ENCODE measurements around the gene TSHR.

The TSHR gene

DNA sequence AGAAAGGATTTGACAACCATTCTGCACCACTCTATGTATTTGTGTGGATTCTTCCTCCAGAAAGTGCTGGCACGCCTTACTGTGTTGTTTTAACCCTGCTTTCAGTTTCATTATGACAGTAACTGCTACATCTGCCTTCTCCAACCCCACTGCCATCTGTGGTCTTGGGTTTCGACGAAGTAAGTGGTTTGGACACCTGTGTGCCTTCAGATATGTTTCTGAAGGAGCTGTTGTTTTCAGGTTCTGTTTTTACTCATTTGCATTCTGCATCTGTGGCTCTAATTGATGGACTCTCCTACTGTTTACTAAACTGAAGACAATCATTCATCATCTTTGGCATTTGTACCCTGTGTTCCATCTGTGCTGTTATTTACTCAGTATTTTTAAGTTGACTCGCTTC lies 4.1 kb downstream of the TSHR start:
- TF ChIP-seq POLR2A (IDR thresholded peaks at IDR 0.05; ENCODE audit: low read length) (no peak), GATA1 (IDR thresholded peaks at IDR 0.05; ENCODE audit: low read depth, low read length) (no peak)
- no peak for DNase-seq

DNA sequence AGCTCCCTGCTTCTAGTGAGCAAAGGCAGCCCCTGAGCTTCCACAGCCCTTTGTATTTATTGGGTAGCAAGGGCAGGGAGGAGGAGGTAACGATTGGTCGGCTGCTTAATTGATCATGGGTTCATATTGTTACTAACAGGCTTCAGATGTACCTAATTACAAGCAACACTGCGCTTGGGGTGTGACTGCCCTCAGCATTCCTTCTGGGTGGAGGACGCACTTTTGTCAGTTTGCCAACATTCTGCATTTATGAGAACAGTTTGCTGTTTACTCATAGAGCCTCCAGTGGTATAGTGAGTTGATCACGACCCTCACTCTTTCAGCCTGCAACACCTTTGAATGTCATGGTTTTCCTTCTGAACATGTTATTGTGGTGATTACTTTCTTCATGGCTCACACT lies 9.6 kb downstream of the TSHR start:
- no peak for DNase-seq
- no peak for TF ChIP-seq POLR2A (IDR thresholded peaks at IDR 0.05; ENCODE audit: low read length)
- TF ChIP-seq GATA1 (IDR thresholded peaks at IDR 0.05; ENCODE audit: low read depth, low read length) = no peak

DNA sequence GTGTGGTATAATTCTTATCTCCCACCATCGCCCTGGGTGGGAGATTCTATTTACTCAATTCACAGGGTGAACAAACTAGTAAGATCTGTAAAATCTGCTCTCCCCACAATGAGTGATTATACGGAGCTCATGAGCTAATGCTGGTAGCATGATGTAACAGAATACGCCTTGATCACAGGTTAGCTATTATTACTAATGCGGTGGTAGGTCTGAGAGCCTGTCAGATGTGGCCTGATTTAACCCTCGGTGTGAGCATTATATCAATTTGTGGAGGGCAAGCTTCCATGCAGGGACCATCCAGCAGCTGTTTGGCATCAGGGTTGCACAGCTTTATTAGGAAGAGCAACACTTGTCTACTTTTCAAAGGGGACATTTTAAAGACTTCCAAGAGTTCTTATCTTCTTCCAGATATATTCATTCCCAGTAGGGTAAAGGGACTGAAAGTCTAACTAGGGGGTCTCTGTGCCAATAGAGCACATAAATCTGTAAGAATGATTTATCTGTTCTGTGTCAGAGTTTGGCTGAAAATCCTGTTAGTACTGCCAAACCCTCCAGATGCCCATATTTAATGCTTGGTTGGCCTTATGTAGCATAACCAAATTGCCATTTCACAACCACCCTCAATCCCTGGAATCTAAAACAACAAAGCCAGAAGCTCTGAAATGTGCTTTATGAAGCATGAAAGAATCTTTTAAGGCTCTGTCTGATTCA lies 18.7 kb downstream of the TSHR start:
- no peak for DNase-seq
- TF ChIP-seq POLR2A (IDR thresholded peaks at IDR 0.05; ENCODE audit: low read length) (no peak), GATA1 (IDR thresholded peaks at IDR 0.05; ENCODE audit: low read depth, low read length) (no peak)

DNA sequence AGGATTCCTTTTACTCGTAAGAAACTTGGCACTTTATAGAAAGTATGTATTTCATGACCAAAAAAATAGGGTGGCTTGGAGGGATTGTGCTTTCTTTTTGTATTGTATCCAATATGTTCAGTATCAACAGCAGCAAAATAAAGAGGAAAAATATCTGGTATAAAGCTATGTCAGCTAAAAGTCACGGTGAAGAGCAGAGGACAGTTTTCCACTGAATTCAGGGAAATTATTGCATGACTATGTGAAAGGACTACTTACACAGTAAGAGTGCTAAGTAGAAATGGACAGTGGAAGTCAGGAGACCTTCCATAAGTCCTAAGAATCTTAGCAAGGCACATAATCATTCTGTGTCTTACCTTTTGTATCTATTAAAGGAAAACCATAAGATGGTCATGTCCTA lies 19.3 kb downstream of the TSHR start:
- TF ChIP-seq POLR2A (IDR thresholded peaks at IDR 0.05; ENCODE audit: low read length) = no peak
- TF ChIP-seq GATA1 (IDR thresholded peaks at IDR 0.05; ENCODE audit: low read depth, low read length) = no peak

DNA sequence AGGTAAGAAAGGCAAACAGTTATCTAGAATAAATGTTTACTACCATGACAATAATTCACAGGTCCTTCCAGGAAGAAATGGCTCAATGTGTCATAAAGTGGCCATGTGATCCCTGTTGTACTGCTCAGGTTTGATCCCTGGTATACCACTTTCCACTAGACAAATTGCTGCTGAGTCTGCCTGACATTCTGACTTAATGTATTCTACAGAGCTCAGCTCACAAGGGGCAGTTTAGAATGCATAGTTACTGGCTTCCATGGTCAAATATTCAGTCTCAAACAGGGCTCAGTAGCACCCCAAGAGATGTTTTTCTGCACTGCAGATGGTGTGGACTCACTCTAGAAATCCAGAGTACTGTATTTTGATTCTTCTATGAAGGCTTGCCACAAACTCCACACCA lies 21.8 kb downstream of the TSHR start:
- no peak for DNase-seq
- TF ChIP-seq GATA1 (IDR thresholded peaks at IDR 0.05; ENCODE audit: low read depth, low read length) (no peak), POLR2A (IDR thresholded peaks at IDR 0.05; ENCODE audit: low read length) (no peak)

More for the DNA sequence above, 19.3 kb downstream of the TSHR start:
- DNase-seq = no peak

DNA sequence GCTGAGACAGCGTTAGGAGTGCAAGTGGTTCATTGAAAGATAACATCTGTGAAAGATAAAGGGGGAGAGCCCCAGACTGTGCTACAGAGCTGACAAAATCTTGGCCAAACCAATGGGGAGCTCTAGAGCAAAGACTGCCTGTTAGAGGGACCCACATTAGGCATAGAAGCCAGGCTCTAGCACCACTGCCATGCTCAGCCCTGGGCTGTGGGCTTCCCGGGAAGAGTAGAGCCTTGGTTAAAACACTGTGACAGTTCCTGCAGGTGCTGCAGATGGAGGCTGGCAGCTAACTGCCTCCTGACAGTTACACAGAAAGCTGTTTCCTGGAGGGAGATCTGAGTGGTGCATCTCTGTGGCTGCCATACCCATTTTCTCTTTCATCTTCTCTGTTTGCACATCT lies 23.0 kb downstream of the TSHR start:
- no peak for TF ChIP-seq GATA1 (IDR thresholded peaks at IDR 0.05; ENCODE audit: low read depth, low read length)
- TF ChIP-seq POLR2A (IDR thresholded peaks at IDR 0.05; ENCODE audit: low read length) = no peak
- no peak for DNase-seq

DNA sequence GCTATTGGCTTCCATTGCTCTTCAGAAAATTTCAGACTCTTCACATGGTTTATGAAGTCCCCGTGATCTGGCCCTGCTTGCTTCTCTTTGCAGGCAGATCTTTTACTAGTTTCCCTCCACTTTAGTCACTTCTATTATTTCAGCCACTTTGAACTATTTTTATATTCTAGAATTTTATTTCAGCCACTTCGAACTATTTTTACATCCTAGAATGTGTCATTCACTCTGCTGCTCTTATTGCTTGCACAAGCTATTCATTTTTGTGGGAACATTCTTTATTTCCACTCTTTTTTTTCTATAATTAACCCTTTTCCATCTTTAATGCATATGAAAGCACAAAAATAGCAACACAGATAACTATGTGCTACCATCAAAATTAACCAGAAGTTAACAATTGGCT lies 24.5 kb downstream of the TSHR start:
- DNase-seq = no peak
- no peak for TF ChIP-seq POLR2A (IDR thresholded peaks at IDR 0.05; ENCODE audit: low read length)
- TF ChIP-seq GATA1 (IDR thresholded peaks at IDR 0.05; ENCODE audit: low read depth, low read length) = no peak

DNA sequence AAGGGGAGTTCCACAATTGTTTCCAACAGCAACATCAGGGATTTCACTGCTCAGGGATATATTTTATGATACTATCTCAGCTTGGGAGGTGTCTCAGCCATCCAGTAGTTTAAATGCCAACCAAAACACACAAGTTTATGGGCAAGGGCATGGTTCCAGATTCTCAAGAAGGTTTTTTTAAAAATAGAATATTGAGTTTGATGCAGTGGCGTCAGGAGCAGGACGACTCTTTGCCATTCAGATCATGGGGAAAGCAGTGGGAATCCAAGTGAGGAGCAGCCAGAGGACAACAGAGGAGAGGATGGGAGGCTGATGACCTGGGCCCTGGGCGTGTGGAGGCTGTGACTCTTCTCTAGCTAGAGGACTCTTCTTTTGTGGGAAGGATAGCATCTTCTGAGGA lies 25.7 kb downstream of the TSHR start:
- DNase-seq = no peak
- TF ChIP-seq GATA1 (IDR thresholded peaks at IDR 0.05; ENCODE audit: low read depth, low read length) = no peak
- no peak for TF ChIP-seq POLR2A (IDR thresholded peaks at IDR 0.05; ENCODE audit: low read length)

DNA sequence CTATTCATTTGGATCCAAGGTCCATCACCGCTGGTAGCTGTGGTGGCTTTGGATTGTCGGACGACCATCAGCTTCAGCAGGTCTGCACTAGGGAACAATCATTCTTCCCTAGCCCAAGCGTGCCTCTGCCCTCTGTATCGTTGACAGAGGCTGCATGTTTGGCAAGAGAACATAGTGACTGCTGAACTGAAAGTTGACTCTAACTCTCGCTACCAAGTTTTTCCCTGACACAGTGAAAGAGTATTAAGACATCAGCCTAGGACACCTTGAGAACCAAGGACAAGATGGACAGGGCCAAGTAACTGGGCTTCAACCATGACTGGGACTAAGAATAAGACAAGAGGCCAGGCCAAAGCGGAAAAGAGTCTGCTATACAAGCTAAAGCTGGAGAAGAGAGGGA lies 26.3 kb downstream of the TSHR start:
- DNase-seq = no peak
- no peak for TF ChIP-seq GATA1 (IDR thresholded peaks at IDR 0.05; ENCODE audit: low read depth, low read length)
- no peak for TF ChIP-seq POLR2A (IDR thresholded peaks at IDR 0.05; ENCODE audit: low read length)

DNA sequence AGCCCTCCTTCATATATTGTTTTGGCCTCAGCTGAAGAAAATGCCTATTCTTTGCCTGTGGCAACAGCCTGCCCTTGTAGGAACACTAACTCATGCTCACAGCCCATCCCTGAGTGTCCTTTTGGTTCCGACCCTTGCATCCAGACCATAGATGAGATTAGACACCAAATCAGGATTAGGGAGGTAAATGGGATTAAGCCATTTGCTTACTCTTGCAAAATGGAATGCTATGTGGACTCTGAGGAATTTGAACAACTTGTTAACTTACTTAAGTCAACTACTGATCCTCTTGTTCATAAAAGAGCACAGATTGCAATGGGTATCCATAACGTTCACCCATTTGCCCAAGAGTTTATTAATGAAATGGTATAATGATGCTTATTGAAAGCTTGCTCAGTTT lies 27.3 kb downstream of the TSHR start:
- TF ChIP-seq POLR2A (IDR thresholded peaks at IDR 0.05; ENCODE audit: low read length) (no peak), GATA1 (IDR thresholded peaks at IDR 0.05; ENCODE audit: low read depth, low read length) (no peak)
- DNase-seq = no peak

DNA sequence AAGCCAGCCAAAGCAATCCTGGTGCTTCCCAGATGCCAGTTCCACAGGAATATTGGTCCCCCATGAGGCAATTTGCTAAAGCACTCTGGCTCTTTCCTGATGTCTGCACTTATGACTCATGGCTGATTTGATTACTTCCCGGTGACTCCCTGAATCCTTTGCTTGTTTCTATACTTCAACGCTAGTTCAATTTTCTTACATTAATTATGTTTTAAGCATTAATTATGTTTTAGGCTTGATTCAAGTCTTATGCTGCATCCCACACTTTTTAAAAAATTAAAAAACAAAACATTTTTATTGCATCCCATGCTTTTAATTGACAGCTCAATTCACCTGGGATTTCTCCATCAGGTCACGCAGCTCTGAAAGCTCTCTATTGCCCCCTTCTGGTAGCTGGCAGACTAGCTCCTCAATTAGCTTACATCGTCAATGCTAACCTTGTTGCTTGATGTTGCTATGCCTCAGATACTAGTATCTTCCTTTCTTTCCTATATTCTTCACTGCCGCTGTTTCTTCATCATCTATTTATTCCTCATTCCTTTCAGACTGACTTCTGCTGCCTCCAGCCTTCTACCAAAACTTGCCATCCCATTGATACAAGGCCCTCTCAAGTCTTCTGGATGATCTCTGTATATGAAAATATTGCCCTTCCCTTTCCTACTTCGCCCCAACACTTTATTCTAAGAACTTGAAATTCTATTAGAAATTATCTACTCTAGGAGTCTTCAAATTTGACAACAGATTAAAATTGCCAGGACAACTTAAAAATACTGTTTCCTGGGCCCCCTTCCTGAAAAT lies 32.0 kb downstream of the TSHR start:
- peak; percentile 58 to 82 for DNase-seq
- TF ChIP-seq GATA1 (IDR thresholded peaks at IDR 0.05; ENCODE audit: low read depth, low read length) (no peak), POLR2A (IDR thresholded peaks at IDR 0.05; ENCODE audit: low read length) (no peak)

DNA sequence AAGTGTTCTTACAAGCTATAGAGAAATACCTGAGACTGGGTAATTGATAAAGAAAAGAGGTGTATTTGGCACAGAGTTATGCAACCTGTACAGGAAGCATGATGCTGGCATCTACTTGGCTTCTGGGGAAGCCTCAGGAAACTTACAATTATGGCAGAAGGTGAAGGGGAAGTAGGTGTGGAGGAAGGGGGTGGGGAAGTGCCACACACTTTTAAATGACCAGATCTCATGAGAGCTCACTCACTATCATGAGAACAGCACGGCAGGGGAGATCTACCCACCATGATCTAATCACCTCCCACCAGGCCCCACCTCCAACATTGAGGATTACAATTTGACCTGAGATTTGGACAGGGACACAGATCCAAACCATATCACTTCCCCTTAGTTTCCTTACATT lies 32.8 kb downstream of the TSHR start:
- DNase-seq = no peak
- TF ChIP-seq GATA1 (IDR thresholded peaks at IDR 0.05; ENCODE audit: low read depth, low read length) (no peak), POLR2A (IDR thresholded peaks at IDR 0.05; ENCODE audit: low read length) (no peak)

DNA sequence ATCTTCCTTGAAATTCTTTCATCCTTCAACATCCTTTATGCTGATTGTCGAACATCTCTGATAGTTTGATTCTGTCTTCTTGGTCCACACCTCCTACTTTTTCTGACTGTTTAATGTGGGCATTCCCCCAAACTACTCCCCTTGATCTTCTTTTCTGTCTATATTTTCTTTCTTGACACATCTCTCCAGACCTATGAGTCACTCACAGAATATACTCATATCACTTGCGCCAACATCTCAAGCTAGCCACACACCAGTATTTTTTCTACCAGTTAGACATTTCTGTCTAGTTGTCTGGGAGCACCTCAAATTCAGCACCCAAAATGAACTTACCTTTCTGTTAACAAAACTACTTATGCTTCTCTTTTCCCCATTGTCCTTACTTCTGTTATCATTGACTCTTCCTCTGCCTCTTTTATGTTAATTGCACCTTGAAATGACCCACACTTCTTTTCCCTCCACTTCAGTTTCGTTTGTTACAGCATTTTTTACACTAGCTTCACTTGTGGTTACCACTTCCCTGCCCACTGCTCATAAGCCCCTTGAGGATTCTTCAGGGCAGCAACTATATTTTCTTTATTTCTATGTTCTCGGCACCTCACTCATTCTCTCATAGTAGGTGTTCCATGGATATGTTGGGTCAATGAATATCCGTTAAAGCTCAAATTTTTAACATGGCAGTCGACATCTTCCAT lies 33.5 kb downstream of the TSHR start:
- TF ChIP-seq GATA1 (IDR thresholded peaks at IDR 0.05; ENCODE audit: low read depth, low read length) = no peak
- DNase-seq = no peak

DNA sequence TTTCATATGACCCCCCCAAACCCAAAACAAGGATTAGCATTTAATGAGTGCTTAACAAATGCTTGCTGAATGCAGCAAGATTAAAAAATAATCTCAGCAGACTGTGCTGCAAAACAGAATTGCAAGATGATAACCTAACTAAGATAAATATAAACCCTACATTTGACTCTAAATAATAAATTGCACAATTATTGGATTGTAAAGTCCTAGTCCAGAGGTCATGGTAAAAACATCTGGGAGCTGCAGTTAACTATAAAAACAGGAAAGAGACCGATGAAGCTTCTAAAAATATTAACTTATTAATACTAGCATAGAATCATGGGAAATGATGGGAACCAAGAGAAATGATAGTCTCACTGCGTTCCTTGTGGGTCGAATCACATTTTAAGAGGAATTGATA lies 37.2 kb downstream of the TSHR start:
- no peak for DNase-seq
- TF ChIP-seq POLR2A (IDR thresholded peaks at IDR 0.05; ENCODE audit: low read length) (no peak), GATA1 (IDR thresholded peaks at IDR 0.05; ENCODE audit: low read depth, low read length) (no peak)
